ENCODE data around the gene GABRD.
A peak's percentile ranks its signal among the peaks of the same experiment; 100 is the strongest.
"Not testable (repeated sequence)": the region's sequence is repeated elsewhere in the genome, so short reads cannot be mapped to it uniquely, and the experiment has no call there.

GABRD gene, protein sequence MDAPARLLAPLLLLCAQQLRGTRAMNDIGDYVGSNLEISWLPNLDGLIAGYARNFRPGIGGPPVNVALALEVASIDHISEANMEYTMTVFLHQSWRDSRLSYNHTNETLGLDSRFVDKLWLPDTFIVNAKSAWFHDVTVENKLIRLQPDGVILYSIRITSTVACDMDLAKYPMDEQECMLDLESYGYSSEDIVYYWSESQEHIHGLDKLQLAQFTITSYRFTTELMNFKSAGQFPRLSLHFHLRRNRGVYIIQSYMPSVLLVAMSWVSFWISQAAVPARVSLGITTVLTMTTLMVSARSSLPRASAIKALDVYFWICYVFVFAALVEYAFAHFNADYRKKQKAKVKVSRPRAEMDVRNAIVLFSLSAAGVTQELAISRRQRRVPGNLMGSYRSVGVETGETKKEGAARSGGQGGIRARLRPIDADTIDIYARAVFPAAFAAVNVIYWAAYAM

DNA sequence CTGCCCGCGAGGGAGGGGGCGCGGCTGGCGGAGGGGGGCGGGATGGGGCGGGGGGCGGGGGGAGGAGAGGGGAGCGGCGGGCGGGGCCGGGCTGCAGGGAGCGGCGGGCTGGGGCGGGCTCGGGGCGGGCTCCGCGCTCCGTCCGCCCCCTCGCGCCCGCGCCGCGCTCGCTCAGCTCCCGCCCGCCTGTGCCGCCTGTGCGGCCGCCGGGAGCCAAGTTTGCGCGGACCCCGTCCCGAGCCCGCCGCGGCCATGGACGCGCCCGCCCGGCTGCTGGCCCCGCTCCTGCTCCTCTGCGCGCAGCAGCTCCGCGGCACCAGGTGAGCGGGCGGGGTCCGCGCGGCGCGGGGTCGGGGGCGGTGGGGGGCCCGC lies at the start of gene GABRD:
Gene GABRD (plus strand): TSS at position 174 of the 372 bp plus-strand sequence. CDS start 79 bp downstream, at position 253.
- TF ChIP-seq POLR2A (IDR thresholded peaks at IDR 0.05; ENCODE audit: low read length) (no peak), GATA1 (IDR thresholded peaks at IDR 0.05; ENCODE audit: low read depth, low read length) (no peak)
- peak in 1 of 2 experiments; percentile 26 for DNase-seq

GRCh38 chr1:1969505-1969900 lies 49.6 kb upstream of the GABRD start:
- TF ChIP-seq POLR2A (IDR thresholded peaks at IDR 0.05; ENCODE audit: low read length) (no peak), GATA1 (IDR thresholded peaks at IDR 0.05; ENCODE audit: low read depth, low read length) (no peak)
- no peak for DNase-seq

- no peak for DNase-seq
- TF ChIP-seq POLR2A (IDR thresholded peaks at IDR 0.05; ENCODE audit: low read length) (no peak), GATA1 (IDR thresholded peaks at IDR 0.05; ENCODE audit: low read depth, low read length) (no peak)
Observed at GRCh38 chr1:1969953-1970716, 49.0 kb upstream of the GABRD start.

DNA sequence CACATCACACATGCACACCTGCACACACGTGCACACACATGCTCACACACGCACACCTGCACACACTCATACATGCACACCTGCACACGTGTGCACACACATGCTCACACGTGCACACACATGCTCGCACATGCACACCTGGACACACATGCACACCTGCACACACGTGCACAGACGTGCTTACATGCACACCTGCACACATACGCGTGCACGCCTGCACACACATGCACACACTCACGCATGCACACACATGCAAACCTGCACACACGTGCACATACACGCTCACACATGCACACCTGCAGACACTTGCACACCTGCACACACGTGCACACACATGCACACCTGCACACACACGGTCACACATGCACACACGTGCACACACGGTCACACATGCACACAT lies 48.1 kb upstream of the GABRD start:
- DNase-seq = no peak
- no peak for TF ChIP-seq GATA1 (IDR thresholded peaks at IDR 0.05; ENCODE audit: low read depth, low read length)
- TF ChIP-seq POLR2A (IDR thresholded peaks at IDR 0.05; ENCODE audit: low read length) = no peak

GRCh38 chr1:1971688-1972087 lies 47.5 kb upstream of the GABRD start:
- no peak for TF ChIP-seq GATA1 (IDR thresholded peaks at IDR 0.05; ENCODE audit: low read depth, low read length)
- no peak for TF ChIP-seq POLR2A (IDR thresholded peaks at IDR 0.05; ENCODE audit: low read length)
- DNase-seq = no peak

GRCh38 chr1:1972976-1973715 lies 46.0 kb upstream of the GABRD start:
- TF ChIP-seq POLR2A (IDR thresholded peaks at IDR 0.05; ENCODE audit: low read length) = no peak
- DNase-seq = no peak

GRCh38 chr1:1973716-1974642 lies 45.2 kb upstream of the GABRD start:
- DNase-seq = no peak
- no peak for TF ChIP-seq GATA1 (IDR thresholded peaks at IDR 0.05; ENCODE audit: low read depth, low read length)
- TF ChIP-seq POLR2A (IDR thresholded peaks at IDR 0.05; ENCODE audit: low read length) = no peak

GRCh38 chr1:1974834-1975233 lies 44.3 kb upstream of the GABRD start:
- TF ChIP-seq POLR2A (IDR thresholded peaks at IDR 0.05; ENCODE audit: low read length) (no peak), GATA1 (IDR thresholded peaks at IDR 0.05; ENCODE audit: low read depth, low read length) (no peak)
- no peak for DNase-seq

DNA sequence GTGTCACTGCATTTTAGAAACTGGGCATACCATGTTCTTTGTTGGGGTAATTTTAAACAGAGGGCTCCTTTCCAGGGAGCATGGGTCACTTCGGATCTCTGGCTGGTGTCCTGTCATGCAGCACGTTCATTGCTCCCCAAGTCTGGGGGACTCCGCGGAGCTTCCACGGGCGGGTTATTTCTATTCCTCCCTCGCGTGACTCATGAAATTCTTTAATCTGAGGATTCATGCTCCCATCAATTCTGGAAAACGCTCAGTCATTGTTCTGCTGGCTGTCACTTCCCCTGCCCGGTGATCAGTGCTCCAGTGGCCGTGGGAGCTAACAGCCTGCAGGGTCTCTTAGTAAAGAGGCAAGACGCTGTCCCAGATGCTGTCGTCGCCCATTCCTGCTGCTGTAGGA lies 43.6 kb upstream of the GABRD start:
- no peak for DNase-seq
- TF ChIP-seq GATA1 (IDR thresholded peaks at IDR 0.05; ENCODE audit: low read depth, low read length) (no peak), POLR2A (IDR thresholded peaks at IDR 0.05; ENCODE audit: low read length) (no peak)

DNA sequence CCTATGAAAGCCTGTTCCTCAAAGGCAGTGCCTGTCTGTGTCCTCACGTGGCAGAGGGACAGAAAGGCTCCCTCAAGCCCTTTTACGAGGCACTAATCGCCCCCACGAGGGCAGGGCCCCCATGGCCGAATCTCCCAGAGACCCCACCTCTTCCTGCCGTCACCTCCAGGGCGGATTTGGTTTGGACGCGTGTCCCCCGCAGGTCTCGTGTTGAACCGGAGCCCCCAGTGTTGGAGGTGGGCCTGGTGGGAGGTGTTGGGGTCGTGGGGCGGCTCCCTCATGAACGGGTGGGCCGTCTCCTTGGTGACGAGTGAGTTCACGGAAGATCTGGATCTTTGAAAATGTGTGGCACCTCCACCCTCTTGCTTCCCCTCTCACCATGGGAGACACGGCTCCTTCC lies 43.1 kb upstream of the GABRD start:
- DNase-seq = no peak
- TF ChIP-seq GATA1 (IDR thresholded peaks at IDR 0.05; ENCODE audit: low read depth, low read length) (no peak), POLR2A (IDR thresholded peaks at IDR 0.05; ENCODE audit: low read length) (no peak)

DNA sequence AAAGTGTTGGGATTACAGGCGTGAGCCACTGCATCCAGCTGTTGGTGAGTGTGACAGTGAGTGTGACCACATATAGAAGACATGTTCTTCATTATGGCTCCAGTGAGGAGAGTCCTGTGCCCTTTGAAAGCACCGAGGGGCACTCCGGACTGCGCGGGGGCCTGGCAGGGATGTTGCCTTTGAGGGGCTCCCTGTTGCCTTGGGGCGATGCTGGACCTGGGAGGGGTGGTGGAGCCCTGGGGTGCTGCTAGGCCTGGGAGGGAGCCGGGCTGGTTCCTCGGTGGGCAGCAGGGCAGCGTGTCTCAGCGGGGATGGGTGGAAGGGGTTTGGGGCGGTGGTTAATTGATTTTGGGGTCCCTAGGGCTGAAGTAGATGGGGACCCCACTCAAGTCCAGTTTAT lies 41.0 kb upstream of the GABRD start:
- DNase-seq = no peak
- TF ChIP-seq GATA1 (IDR thresholded peaks at IDR 0.05; ENCODE audit: low read depth, low read length) (no peak), POLR2A (IDR thresholded peaks at IDR 0.05; ENCODE audit: low read length) (no peak)

- DNase-seq = not testable (repeated sequence)
Observed at GRCh38 chr1:1978690-1979481, 40.3 kb upstream of the GABRD start.

All from erythroblast (primary cell).